Medulla oblongata (tissue), 1 donor: Measurements from ENCODE around the gene SH2D1A.
"Not testable (repeated sequence)": the region's sequence is repeated elsewhere in the genome, so short reads cannot be mapped to it uniquely, and the experiment has no call there.

Experiments used
- DNase-seq: peaks from one replicate; pipeline ENCODE4 v3.0.0-alpha.2; 2015; ENCODE audit errors: extremely low spot score

The SH2D1A gene

GRCh38 chrX:124354648-124355047 lies 8.3 kb downstream of the SH2D1A start:
- DNase-seq: no peak

- DNase-seq: no peak
Measured at GRCh38 chrX:124358800-124359383, 12.5 kb downstream of the SH2D1A start.

- no peak for DNase-seq
Measured at GRCh38 chrX:124362072-124362471, 15.7 kb downstream of the SH2D1A start.

GRCh38 chrX:124362761-124363160 lies 16.4 kb downstream of the SH2D1A start:
- no peak for DNase-seq

GRCh38 chrX:124369722-124370121 lies 23.4 kb downstream of the SH2D1A start:
- no peak for DNase-seq

GRCh38 chrX:124373348-124373747 lies 27.0 kb downstream of the SH2D1A start:
- no peak for DNase-seq

- no peak for DNase-seq
Measured at GRCh38 chrX:124378643-124379042, 32.3 kb downstream of the SH2D1A start.

- DNase-seq: no peak
Measured at GRCh38 chrX:124383354-124383753, 37.0 kb downstream of the SH2D1A start.

GRCh38 chrX:124386401-124386800 lies 40.0 kb downstream of the SH2D1A start:
- DNase-seq: no peak

- peak; percentile 68 for DNase-seq
Measured at GRCh38 chrX:124388562-124388961, 42.2 kb downstream of the SH2D1A start.

GRCh38 chrX:124392794-124393193 lies 46.4 kb downstream of the SH2D1A start:
- DNase-seq: no peak

GRCh38 chrX:124393238-124393637 lies 46.9 kb downstream of the SH2D1A start:
- DNase-seq: no peak

GRCh38 chrX:124393659-124394058 lies 47.3 kb downstream of the SH2D1A start:
- DNase-seq: no peak

- DNase-seq: no peak
Measured at GRCh38 chrX:124395145-124395880, 49.0 kb downstream of the SH2D1A start.

GRCh38 chrX:124401696-124402095 lies 55.3 kb downstream of the SH2D1A start:
- DNase-seq: no peak

- no peak for DNase-seq
Measured at GRCh38 chrX:124405868-124406267, 59.5 kb downstream of the SH2D1A start.

GRCh38 chrX:124406294-124407014 lies 60.1 kb downstream of the SH2D1A start:
- peak; percentile 61 for DNase-seq

GRCh38 chrX:124407226-124407625 lies 60.9 kb downstream of the SH2D1A start:
- DNase-seq: no peak

- DNase-seq: not testable (repeated sequence)
Measured at GRCh38 chrX:124408380-124408779, 62.0 kb downstream of the SH2D1A start.

- no peak for DNase-seq
Measured at GRCh38 chrX:124413244-124413643, 66.9 kb downstream of the SH2D1A start.

GRCh38 chrX:124414281-124414680 lies 67.9 kb downstream of the SH2D1A start:
- DNase-seq: no peak

- no peak for DNase-seq
Measured at GRCh38 chrX:124415115-124415800, 68.9 kb downstream of the SH2D1A start.
